ENCODE results near the gene HPCAL1. TPM values are rescaled to one million over a fixed set of nuclear protein-coding genes. Genes with fewer than 3 reads are reported as not detected.
A peak's percentile ranks its signal among the peaks of the same experiment; 100 is the strongest.

The HPCAL1 gene
- total RNA-seq, 1 donor from 2014 or later: 3.7 TPM

DNA sequence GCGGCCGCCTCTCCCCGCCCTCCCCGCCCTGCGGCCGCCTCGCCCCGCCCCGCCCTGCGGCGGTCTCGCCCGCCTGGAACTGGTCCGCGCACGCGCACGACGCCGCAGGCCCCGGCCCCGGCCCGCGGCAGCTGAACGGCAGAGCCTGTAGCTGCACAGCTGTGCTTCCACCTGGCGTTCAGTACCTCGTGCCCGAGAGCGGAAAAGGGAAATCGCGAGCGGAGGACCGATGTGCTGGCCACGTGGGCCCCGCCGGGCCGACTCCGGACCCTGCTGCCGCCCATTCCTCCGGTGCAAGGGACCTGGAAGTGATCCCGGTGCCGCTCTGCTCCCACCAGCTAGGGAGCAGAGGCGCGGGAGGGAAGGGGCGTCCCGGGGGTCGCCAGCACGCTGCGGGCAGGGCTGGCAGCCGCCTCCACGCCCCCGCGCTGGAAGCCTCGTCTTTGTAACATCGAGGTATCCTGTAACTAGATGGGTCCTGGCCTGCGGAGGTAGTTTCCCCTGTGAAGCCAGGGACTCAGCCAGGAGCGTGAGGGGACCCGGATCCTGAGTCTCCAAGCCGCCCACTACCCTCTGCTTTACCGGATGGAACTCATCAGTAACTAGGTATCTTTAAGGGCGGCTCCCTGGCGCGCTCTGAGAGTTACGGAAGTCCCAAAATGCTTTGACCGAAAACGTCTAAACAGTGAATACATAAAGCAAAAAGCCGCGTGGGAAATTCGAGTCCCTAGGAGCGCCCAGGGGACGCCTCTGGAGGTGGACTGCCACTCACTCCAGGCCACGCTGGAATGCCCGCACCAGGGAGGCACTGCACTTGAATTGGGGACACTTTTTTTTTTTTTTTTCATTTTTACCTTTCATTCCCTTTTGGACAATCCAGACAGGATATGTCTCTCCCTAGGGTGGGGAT lies 146.1 kb downstream of the HPCAL1 start:
- Mint-ChIP-seq H3K36me3 (peaks cover 9% of the 10 kb centered on the region), H3K27ac (peak overlapping the region; percentile 57), H3K4me1 (peaks cover 45% of the 10 kb centered on the region), H3K4me3 (peak overlapping the region; percentile 83), H3K27me3 (ENCODE audit: insufficient read depth, low read depth) (no peaks in the 10 kb centered on the region), H3K9me3 (no peaks in the 10 kb centered on the region)
- Histone ChIP-seq H4K20me1 (ENCODE audit: low read depth) (peaks cover 39% of the 10 kb centered on the region), H3K4me2 (peak overlapping the region; percentile 83), H3K36me3 (peaks cover 6% of the 10 kb centered on the region), H3K9me3 (ENCODE audit: low read depth) (no peaks in the 10 kb centered on the region), H2AFZ (replicated peaks) (peak overlapping the region; percentile 65), H3K9ac (peak overlapping the region; percentile 51), H3K27me3 (peaks cover 15% of the 10 kb centered on the region), H3K4me3 (peak overlapping the region; percentile 52), H3K79me2 (ENCODE audit: low read depth) (peaks cover 41% of the 10 kb centered on the region), H3F3A (ENCODE audit: low read depth) (peaks cover 14% of the 10 kb centered on the region), H3K4me1 (peaks cover 26% of the 10 kb centered on the region), H3K27ac (peak overlapping the region; percentile 76)
- peak; percentile 96 for DNase-seq (ENCODE audit: low spot score)
- TF ChIP-seq EZH2phosphoT487 (IDR thresholded peaks at IDR 0.05) (peak; percentile 16), EZH2 (IDR thresholded peaks at IDR 0.05) (no peak)
- TF ChIP-seq, protein P1, sequence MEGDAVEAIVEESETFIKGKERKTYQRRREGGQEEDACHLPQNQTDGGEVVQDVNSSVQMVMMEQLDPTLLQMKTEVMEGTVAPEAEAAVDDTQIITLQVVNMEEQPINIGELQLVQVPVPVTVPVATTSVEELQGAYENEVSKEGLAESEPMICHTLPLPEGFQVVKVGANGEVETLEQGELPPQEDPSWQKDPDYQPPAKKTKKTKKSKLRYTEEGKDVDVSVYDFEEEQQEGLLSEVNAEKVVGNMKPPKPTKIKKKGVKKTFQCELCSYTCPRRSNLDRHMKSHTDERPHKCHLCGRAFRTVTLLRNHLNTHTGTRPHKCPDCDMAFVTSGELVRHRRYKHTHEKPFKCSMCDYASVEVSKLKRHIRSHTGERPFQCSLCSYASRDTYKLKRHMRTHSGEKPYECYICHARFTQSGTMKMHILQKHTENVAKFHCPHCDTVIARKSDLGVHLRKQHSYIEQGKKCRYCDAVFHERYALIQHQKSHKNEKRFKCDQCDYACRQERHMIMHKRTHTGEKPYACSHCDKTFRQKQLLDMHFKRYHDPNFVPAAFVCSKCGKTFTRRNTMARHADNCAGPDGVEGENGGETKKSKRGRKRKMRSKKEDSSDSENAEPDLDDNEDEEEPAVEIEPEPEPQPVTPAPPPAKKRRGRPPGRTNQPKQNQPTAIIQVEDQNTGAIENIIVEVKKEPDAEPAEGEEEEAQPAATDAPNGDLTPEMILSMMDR (IDR thresholded peaks at IDR 0.05): peak; percentile 34

DNA sequence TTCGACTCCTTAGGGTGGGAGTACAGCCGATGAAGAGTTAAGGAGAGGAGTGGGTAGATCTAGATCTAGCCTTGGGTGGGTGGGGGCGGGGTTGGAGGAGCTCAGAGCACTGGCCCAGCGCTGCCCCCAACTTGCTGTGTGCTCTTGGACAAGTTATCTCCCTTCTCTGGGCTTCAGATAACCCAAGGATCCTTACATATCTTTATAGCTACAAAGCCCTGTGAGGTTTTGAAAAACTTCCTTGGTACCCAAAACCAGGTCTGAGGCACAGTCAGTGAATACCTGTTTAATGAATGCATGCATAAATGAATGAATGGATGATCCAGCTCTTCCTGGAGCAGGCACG lies 146.8 kb downstream of the HPCAL1 start:
- no peak overlapping the region for H2AFZ ChIP-seq (replicated peaks)
- H3K4me2 ChIP-seq: peak overlapping the region; percentile 83
- Mint-ChIP-seq H3K4me1 (peaks cover 45% of the 10 kb centered on the region), H3K36me3 (peaks cover 6% of the 10 kb centered on the region), H3K9me3 (no peaks in the 10 kb centered on the region), H3K27ac (peak overlapping the region; percentile 25), H3K4me3 (peak overlapping the region; percentile 83), H3K27me3 (ENCODE audit: insufficient read depth, low read depth) (no peaks in the 10 kb centered on the region)
- H3F3A ChIP-seq (ENCODE audit: low read depth): peaks cover 16% of the 10 kb centered on the region
- H3K4me3 ChIP-seq: peak overlapping the region; percentile 52
- peaks cover 33% of the 10 kb centered on the region for H4K20me1 ChIP-seq (ENCODE audit: low read depth)
- no peak for DNase-seq (ENCODE audit: low spot score)
- H3K27me3 ChIP-seq: peaks cover 15% of the 10 kb centered on the region
- H3K36me3 ChIP-seq: peaks cover 5% of the 10 kb centered on the region
- no peak overlapping the region for H3K27ac ChIP-seq
- TF ChIP-seq EZH2phosphoT487 (IDR thresholded peaks at IDR 0.05): no peak
- TF ChIP-seq, protein P1 (IDR thresholded peaks at IDR 0.05): no peak
- H3K9ac ChIP-seq: no peak overlapping the region
- H3K9me3 ChIP-seq (ENCODE audit: low read depth): no peaks in the 10 kb centered on the region
- H3K4me1 ChIP-seq: peaks cover 32% of the 10 kb centered on the region
- peaks cover 36% of the 10 kb centered on the region for H3K79me2 ChIP-seq (ENCODE audit: low read depth)

DNA sequence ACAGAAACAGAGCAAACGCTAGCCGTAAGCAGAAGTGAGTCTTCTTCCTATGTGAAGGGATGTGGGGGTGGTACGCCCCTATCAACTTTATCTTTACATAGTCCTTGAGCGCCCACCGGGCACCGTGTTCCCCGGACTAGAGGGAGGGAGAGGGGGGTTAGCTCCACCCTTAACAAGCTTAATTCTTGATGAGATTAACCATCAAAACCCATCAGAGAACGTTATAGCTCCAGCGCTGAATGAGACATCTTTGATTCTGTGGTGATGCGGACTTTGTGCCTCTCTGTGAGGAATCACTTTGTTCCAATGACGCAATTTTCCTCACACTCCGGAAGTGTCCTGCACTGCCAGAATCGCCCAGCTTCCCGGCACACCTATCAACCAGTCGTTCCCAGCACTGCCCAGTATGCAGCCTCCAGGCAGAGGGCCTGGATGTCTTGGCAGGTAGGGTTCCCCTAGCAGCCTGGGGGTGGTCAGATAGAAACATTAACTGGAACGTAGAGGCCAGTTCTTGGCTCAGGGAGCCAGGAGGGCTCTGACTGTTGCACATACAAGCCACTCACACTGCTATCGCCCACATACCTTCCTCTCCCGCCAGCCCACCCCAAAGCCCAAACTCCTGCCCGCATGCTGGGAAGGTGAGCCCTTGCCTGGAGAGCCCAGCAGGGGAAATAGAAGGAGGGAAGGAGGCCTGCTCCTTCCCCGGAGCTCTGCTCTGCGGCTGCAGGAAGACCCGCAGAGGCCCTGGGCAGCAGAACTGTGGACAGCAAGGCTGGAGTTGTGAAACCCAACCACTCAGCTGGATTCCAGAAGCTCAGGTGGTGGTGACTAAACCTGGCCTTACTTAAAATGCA lies 147.4 kb downstream of the HPCAL1 start:
- peak overlapping the region; percentile 46 for H3K27ac Mint-ChIP-seq
- Histone ChIP-seq H3K27ac (no peak overlapping the region), H4K20me1 (ENCODE audit: low read depth) (peaks cover 27% of the 10 kb centered on the region), H3K4me1 (peaks cover 32% of the 10 kb centered on the region), H2AFZ (replicated peaks) (no peak overlapping the region), H3K27me3 (peaks cover 15% of the 10 kb centered on the region), H3K9ac (no peak overlapping the region), H3K36me3 (peaks cover under 1% of the 10 kb centered on the region), H3K4me3 (peak overlapping the region; percentile 52), H3K9me3 (ENCODE audit: low read depth) (no peaks in the 10 kb centered on the region), H3K79me2 (ENCODE audit: low read depth) (peaks cover 30% of the 10 kb centered on the region), H3F3A (ENCODE audit: low read depth) (peaks cover 16% of the 10 kb centered on the region), H3K4me2 (peak overlapping the region; percentile 83)
- peak overlapping the region; percentile 83 for H3K4me3 Mint-ChIP-seq
- H3K27me3 Mint-ChIP-seq (ENCODE audit: insufficient read depth, low read depth): no peaks in the 10 kb centered on the region
- H3K4me1 Mint-ChIP-seq: peaks cover 42% of the 10 kb centered on the region
- DNase-seq (ENCODE audit: low spot score): no peak
- no peaks in the 10 kb centered on the region for H3K9me3 Mint-ChIP-seq
- TF ChIP-seq, protein P1 (IDR thresholded peaks at IDR 0.05): no peak
- TF ChIP-seq EZH2phosphoT487 (IDR thresholded peaks at IDR 0.05): no peak
- TF ChIP-seq EZH2 (IDR thresholded peaks at IDR 0.05): no peak
- peaks cover 6% of the 10 kb centered on the region for H3K36me3 Mint-ChIP-seq

Measured in neural progenitor cell (in vitro differentiated cells).